ENCODE data around the gene AQP2. TPM values are rescaled to one million over a fixed set of nuclear protein-coding genes. Genes with fewer than 3 reads are reported as not detected.

The AQP2 gene
- total and polyA plus RNA-seq, 2 of the 13 experiments (the other 11 are each of a cell fraction or from before 2014, with no cell fraction given): not detected

- Histone ChIP-seq H3K79me2 (ENCODE audit: insufficient read depth, low read length) (no peaks in the 10 kb centered on the region), H3K4me3 (replicated peaks in 1 of 3; ENCODE audit: insufficient read depth in 1 of 3, low read depth in 2 of 3, low read length in 3 of 3) (no peak overlapping the region), H3K4me2 (ENCODE audit: low read depth, low read length) (no peak overlapping the region), H4K20me1 (ENCODE audit: insufficient read depth, low read length) (no peaks in the 10 kb centered on the region), H3K27ac (ENCODE audit: extremely low read length, insufficient read depth, low read length) (no peak overlapping the region), H3K9me3 (ENCODE audit: low read length) (no peaks in the 10 kb centered on the region), H3K4me1 (ENCODE audit: insufficient read depth, low read length) (peaks cover 33% of the 10 kb centered on the region), H3K9ac (ENCODE audit: insufficient read depth, low read depth, low read length) (no peak overlapping the region), H3K36me3 (replicated peaks in 1 of 2; ENCODE audit: control insufficient read depth in 1 of 2, insufficient read depth in 2 of 2, low read length in 2 of 2) (peaks cover 13 to 20% of the 10 kb centered on the region in 2 experiments), H2AFZ (ENCODE audit: low read length) (no peak overlapping the region), H3K27me3 (ENCODE audit: control insufficient read depth in 1 of 2, insufficient read depth in 2 of 2, low read length in 2 of 2) (no peaks in the 10 kb centered on the region)
- WGBS (ENCODE audit: low lambda C conversion rate): 48% methylated on average over 4 of the region's 4 CpGs
- BruUV-seq (replicated peaks): no TSS peak
- ChIA-PET CTCF (ENCODE audit: low intra/inter-chr PET ratio, low total read pairs) (no interaction called here), POLR2A (no interaction called here)
- in situ Hi-C loops (cut with HindIII; ENCODE audit: extremely low pct_ligation_motif_present, low pct_unique_long_range_greater_than_20kb) (no loop called here), intact Hi-C loops (cut with micrococcal nuclease; ENCODE audit: unreplicated experiment) (no loop called here)
- FAIRE-seq (peak; percentile 81), DNase-seq (ENCODE audit: low spot score) (peak; percentile 53), ATAC-seq (peak; percentile 95)
- TF ChIP-seq GFI1 (CRISPR knock-in tag; IDR thresholded peaks at IDR 0.05; ENCODE audit: borderline replicate concordance) (peak; percentile 75; the same call in 1 of the 2 replicates), SOX6 (IDR thresholded peaks at IDR 0.05) (no peak), SOX6 (CRISPR knock-in tag; IDR thresholded peaks at IDR 0.05) (peak; percentile 29; the same call in 1 of the 2 replicates), ZSCAN9 (CRISPR knock-in tag; IDR thresholded peaks at IDR 0.05; ENCODE audit: borderline replicate concordance) (no peak), RCOR2 (CRISPR knock-in tag; IDR thresholded peaks at IDR 0.05) (0 out of 2 replicates have a peak, but pooled peaks have one; percentile 20), ZNF12 (CRISPR knock-in tag; IDR thresholded peaks at IDR 0.05) (no peak), PAXIP1 (CRISPR knock-in tag; conservative IDR thresholded peaks at IDR 0.05) (peak; percentile 51), PHF21A (CRISPR knock-in tag; IDR thresholded peaks at IDR 0.05) (0 out of 2 replicates have a peak, but pooled peaks have one; percentile 34), ZNF205 (CRISPR knock-in tag; IDR thresholded peaks at IDR 0.05) (no peak), ZNF207 (IDR thresholded peaks at IDR 0.05; ENCODE audit: borderline replicate concordance) (no peak), DZIP1 (CRISPR knock-in tag; IDR thresholded peaks at IDR 0.05) (no peak), RERE (CRISPR knock-in tag; IDR thresholded peaks at IDR 0.05; ENCODE audit: low read depth) (no peak; the same call in 1 of the 2 replicates)
Observed at GRCh38 chr12:49987625-49988303, 37.2 kb downstream of the AQP2 start.

Measured in HepG2 (cell line).